ENCODE data around the gene GPC6.

- TF ChIP-seq CTCF (IDR thresholded peaks at IDR 0.05) (no peak), EP300 (IDR thresholded peaks at IDR 0.05) (no peak), POLR2A (IDR thresholded peaks at IDR 0.05) (no peak)
Observed at GRCh38 chr13:93268327-93269028, 41.9 kb downstream of the GPC6 start.

All from suprapubic skin (tissue), 3 donors.